ENCODE results near the gene ABCF3.
"Not testable (repeated sequence)": the region's sequence is repeated elsewhere in the genome, so short reads cannot be mapped to it uniquely, and the experiment has no call there.

Gene ABCF3, protein sequence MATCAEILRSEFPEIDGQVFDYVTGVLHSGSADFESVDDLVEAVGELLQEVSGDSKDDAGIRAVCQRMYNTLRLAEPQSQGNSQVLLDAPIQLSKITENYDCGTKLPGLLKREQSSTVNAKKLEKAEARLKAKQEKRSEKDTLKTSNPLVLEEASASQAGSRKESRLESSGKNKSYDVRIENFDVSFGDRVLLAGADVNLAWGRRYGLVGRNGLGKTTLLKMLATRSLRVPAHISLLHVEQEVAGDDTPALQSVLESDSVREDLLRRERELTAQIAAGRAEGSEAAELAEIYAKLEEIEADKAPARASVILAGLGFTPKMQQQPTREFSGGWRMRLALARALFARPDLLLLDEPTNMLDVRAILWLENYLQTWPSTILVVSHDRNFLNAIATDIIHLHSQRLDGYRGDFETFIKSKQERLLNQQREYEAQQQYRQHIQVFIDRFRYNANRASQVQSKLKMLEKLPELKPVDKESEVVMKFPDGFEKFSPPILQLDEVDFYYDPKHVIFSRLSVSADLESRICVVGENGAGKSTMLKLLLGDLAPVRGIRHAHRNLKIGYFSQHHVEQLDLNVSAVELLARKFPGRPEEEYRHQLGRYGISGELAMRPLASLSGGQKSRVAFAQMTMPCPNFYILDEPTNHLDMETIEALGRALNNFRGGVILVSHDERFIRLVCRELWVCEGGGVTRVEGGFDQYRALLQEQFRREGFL

DNA sequence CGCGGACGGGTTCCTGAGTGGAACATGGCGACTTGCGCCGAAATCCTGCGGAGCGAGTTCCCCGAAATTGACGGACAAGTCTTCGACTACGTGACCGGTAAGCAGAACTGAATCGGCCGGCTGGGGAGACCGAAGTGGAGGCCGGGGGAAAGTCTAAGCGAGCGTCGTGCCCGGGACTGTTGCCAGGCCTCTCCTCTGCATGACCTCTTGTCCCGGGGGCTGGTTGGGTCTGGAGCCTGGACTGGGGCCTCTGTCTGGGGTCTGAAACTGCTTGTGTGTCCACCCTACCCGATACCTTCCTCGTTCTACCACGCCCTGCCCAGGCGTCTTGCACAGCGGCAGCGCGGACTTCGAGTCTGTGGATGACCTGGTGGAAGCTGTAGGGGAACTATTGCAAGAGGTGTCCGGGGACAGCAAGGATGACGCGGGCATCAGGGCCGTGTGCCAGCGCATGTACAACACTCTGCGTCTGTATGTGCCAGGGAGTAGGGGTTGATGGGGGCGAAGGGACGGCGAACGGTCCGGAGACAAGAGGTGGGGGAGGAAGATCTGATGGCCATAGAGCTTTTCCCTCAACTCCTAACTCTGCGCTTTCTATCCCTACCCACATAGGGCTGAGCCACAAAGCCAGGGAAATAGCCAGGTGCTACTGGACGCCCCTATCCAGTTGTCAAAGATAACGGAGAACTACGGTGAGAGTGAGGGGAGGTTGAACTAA is at the start of gene ABCF3:
TSS of gene ABCF3 (plus strand) at position 16 of the 718 bp plus-strand sequence. CDS start at position 25, 9 bp downstream.
- DNase-seq = peak in 1 of 2 experiments; percentile 31

DNA sequence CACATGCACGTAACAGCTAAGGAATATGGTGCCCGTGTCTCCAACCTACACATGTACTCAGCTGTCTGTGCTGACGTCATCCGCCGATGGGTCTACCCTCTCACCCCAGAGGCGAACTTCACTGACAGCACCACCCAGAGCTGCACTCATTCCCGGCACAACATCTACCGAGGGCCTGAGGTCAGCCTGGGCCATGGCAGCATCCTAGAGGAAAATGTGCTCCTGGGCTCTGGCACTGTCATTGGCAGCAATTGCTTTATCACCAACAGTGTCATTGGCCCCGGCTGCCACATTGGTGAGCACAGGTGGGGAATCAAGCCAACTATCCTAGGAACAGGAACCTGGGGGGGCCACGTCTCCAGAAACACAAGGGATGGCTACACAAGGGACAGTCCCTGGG is 45.6 kb upstream of the ABCF3 start:
- DNase-seq = no peak

DNA sequence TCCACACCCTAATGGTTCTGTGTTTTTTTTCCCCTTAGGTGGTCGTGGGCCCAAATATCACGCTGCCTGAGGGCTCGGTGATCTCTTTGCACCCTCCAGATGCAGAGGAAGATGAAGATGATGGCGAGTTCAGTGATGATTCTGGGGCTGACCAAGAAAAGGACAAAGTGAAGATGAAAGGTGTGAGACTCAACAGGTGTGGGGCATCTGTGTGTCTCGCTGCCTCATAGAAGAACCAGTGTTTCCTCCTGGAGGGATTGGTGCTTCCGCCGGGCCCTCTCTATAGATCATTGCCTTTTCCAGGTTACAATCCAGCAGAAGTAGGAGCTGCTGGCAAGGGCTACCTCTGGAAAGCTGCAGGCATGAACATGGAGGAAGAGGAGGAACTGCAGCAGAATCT is 43.8 kb upstream of the ABCF3 start:
- DNase-seq = no peak

DNA sequence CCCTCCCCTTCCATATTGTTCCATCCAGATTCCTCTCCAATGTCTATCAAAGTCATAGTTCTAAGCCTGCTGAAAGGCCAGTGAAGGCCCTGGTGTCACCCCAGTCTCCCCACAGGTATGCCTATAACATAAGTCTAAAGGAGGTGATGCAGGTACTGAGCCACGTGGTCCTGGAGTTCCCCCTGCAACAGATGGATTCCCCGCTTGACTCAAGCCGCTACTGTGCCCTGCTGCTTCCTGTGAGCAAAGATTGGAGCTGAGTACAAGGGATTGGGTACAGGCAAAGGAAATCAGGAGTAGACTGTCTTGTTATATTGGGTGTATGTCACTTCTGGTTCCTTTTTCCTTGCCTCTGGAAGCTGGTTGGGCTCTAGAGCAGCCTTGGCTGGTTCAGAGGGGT is 42.7 kb upstream of the ABCF3 start:
- no peak for DNase-seq

DNA sequence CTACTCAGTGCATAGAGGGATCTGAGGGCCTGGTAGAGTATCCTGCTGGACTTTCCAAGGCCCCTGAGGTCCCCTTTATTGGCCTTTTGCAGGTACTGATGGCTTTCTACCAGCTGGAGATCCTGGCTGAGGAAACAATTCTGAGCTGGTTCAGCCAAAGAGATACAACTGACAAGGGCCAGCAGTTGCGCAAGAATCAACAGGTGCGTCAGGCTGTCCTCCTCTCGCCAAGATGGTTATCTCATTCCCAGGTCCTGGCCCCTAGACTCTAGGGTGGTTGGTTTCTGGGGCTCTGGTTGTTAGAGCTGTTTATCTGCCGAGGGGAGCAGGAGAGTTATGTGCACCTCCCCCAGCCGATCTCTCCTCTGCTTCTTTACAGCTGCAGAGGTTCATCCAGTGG is 41.5 kb upstream of the ABCF3 start:
- DNase-seq = no peak

DNA sequence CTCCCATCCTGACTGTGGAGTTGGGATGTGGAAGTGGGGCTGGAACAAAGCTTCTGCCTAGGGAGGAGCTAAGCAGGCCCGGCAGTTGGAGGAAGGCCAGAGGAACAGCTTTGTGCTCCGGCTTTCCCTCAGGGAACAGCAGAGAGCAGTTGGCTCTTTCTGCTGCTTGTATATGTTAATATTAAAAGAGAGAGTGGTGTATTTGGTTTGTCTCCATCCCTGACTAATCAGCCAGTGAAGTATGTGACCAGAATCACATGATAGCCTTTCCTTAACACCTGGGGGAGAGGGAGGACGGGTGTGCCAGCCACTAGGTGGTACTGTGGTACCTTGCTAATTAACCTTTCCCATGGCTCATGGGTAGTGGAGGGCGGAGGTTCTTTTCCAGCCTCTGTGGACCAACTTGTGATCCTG is 40.9 kb upstream of the ABCF3 start:
- peak; percentile 78 to 84 for DNase-seq

DNA sequence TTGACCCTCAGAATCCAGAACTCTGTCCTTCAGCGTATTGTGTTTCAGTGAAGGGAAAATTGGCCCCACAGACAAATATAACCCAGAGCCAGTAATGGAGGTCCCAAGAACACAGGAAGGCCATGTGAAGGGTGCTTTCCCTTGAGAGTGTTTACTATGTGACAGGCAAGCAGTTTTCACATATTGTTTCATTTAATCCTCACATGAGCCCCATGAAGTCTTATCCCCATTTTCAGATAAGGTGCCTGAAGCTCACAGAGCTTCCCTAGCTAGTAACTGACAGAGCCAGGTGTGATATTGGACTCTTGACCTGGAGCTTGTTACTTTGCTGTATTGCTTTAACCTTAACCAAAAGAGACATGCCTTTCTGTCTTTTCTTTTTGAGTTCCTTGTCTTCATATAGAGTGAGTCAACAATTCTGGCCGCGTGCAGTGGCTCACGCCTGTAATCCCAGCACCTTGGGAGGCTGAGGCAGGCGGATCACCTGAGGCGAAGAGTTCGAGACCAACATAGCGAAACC is 40.2 kb upstream of the ABCF3 start:
- DNase-seq = no peak

DNA sequence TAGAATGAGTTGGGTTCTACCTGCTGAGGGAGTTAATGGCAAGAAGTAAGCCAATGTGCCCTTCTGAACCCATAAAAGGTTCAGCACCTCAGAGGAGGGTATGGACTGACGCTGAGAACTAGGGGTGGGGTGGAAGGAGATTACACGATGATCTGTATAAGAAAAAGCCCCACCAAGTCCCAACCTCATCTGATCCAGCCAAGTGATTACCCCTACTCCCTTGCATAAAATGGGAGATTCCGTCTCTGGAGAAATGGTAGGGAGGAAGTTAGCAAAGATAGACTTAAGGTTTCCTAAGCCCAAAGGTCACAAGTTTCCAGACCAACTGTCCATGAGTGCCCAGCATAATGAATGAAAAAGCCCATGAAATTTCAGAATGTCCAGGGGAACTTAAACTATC is 37.9 kb upstream of the ABCF3 start:
- DNase-seq = no peak

DNA sequence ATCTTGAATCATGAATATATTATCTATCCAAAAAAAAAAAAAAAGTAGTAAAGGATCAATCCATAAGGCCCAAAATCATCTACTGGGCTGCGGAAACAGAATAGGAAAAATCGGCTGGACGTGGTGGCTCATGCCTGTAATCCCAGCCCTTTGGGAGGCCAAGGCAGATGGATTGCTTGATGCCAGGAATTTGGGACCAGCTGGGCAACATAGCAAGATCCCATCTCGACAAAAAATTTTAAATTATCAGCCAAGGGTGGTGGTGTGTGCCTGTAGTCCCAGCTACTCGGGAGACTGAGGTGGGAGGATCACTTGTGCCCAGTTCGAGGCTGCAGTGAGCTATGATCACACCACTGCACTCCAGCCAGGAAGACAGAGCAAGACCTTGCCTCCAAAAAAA is 36.9 kb upstream of the ABCF3 start:
- DNase-seq = no peak

DNA sequence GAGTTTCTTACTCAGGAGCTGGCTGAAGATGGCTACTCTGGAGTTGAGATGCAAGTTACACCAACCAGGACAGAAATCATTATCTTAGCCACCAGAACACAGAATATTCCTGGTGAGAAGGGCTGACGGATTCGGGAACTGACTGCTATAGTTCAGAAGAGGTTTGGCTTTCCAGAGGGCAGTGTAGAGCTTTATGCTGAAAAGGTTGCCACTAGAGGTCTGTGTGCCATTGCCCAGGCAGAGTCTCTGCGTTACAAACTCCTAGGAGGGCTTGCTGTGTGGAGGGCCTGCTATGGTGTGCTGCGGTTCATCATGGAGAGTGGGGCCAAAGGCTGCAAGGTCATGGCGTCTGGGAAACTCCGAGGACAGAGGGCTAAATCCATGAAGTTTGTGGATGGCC is 36.2 kb upstream of the ABCF3 start:
- not testable (repeated sequence) for DNase-seq

DNA sequence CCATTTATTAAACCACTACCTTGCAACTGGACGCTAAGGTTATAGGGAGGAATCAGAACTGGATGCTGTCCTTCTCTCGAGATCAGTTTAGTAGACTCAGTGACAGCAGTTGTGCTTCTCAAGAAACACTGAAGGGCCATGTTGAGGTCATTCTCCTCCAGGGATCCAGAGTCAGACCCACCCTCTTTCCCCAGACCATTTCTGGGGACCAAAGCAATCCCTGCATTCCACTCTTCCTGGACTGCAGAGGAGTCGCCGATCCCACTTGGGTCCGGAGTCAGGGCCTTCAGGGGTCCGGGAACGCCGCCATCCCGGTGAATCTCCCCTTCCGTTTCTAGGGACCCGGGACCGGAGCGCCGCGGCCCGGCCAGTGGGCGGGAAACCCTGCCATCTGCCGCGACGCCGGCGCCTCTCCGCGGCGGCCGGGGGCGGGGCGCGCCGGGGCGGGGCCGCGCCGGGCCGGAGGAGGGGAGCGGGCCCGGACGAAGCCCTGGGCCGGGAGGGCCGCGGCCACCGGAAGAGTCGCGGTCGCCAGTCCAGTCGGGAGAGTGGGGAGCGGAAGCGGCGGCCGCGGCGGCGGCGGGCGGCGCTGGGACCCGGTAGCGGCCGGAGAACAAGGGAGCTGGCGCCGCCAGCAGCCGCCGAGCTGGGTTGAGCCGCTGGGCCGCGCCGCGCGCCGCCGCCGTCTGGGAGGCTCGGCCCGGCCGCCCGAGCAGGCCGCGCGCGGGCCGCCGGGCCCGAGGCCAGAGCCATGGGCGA is 30.9 kb upstream of the ABCF3 start, which contains the start of gene DVL3:
TSS of gene DVL3 (plus strand) at position 493 of the 759 bp plus-strand sequence. CDS start at position 752, 259 bp downstream.
- DNase-seq = peak; percentile 62 to 84

DNA sequence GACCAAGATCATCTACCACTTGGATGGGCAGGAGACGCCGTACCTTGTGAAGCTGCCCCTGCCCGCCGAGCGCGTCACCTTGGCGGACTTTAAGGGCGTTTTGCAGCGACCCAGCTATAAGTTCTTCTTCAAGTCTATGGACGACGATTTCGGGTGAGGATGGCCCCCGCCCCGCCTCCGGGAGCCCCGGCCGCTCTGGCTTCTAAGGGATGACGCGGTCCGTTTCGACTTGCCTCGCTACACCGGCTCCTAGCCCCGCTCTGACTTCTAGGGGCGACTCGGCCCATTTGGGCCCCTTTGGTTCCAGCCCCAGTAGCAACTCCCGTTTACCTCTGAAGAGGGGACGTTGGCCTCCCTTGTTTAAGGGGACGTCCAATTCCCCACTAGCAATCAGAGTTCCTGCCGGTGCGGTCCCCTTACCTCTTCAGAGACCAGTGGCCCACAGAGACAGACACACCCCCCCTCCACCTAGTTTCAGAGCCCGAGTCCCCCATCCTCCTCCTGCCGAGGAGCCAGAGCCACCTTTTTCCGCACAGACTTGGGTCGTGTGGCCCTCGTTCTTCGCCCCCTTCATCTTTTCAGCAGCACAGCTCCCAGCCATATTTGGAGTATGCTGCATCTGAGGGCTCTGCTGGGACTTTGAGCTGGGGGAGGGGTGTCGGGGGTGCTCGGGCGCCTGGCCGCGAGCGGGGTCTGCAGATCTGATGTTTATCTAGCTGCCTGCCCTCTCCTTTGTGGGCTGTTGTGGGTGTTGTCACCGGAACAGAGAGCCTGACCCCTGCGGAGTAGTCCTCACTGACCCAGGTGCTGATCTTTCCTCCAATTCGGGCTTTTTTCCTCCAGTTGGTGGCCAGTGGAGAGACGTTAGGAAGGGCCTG is 30.1 kb upstream of the ABCF3 start:
- peak; percentile 47 to 69 for DNase-seq

DNA sequence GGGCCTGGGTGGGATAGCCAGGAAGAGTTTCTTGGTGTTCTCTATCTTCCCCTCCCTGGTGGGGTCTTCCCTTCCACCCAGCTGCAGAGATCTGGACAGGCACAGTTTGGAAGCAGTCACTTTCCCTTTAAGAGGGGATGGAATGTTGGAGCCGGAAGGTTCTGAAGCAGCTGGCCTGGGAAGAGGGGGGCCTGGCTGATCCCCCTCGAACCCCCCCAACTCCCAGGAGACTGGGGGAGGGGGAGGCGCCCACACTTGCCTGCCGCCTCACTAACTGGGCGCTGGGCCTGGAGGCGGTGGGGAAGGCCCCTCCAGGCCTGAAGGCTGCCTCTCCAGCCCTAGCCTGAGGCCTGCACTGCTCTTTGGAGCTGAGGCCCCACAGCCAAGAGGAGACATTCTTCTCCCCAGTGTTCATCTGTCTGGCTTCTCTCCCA is 29.5 kb upstream of the ABCF3 start:
- peak; percentile 26 to 61 for DNase-seq

DNA sequence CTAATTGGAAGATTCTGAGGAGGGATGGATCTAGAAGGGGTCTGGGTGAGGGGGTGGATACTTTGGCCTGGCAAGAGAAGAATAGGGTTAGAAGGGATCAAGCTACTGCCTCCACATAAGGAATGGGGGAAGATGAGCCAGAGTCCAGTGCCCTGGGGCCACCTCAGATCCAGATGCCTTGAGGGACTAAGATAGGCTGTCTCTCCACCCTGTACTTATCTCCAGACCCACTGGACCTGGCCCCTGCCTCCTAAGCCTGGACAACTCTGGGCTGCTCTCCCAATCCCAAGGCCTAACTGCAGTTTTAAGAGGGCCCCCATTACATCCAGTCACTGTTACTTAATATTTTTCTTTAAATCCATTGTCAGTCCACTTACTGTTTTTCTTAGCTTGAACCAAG is 28.8 kb upstream of the ABCF3 start:
- DNase-seq = no peak

DNA sequence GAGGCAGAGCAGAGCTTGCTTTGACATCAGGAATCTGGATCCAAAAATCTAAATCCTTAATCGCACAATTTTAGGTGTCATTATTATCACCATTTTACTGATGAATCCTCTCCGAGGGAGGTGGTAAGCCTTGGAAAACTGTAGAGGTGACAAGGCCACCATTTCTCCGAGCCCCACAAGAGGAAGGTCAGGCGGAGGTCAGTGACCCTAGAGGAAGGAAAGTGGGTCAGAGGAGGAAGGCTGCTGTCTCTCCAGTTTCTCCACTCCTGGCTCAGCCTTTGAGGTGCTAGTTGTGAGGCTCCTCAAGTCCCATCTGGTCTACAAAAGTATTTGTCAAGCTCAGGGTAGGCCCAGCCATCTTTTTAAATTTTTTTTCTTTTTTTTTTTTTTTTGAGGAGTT is 27.6 kb upstream of the ABCF3 start:
- DNase-seq = no peak

DNA sequence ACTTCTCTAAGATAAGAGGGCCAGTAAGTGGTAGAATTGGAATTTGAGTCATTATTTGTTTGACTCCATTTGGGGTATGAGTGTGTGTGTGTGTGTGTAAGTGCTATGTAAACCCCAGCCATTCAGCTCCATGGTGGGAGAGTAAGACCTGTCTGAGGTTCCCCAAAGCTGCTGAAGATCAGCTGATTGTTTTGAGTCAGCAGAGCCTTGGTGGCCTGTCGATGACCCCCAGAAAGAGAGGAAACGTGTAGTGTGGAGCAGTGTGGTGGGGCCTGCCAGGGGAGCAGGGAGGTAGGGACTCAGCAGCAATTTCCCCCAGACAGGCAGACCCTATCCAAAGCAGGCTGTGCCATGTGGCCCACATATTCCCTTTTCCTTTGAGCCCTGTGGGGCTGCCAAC is 25.5 kb upstream of the ABCF3 start:
- peak in 1 of 2 experiments; percentile 27 for DNase-seq

DNA sequence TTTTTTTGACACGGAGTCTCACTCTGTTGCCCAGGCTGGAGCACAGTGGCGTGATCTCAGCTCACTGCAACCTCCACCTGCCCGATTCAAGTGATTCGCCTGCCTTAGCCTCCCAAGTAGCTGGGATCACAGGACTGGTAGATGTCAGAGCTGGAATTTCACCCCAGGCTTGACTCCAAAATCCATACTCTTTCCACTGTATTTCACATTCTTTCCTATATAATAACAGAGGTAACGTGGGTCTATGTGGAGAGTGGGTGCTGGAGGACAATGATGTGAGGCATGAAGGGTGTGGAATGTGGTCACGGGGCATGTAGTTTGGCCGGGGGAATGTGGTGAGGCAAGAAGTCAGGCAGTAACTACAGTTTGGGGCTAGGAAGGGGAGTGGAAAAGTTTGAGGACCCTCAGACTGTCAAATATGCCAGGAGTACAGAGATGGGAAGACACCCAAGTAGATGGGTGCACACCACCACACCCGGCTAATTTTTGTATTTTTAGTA is 23.4 kb upstream of the ABCF3 start:
- not testable (repeated sequence) for DNase-seq

DNA sequence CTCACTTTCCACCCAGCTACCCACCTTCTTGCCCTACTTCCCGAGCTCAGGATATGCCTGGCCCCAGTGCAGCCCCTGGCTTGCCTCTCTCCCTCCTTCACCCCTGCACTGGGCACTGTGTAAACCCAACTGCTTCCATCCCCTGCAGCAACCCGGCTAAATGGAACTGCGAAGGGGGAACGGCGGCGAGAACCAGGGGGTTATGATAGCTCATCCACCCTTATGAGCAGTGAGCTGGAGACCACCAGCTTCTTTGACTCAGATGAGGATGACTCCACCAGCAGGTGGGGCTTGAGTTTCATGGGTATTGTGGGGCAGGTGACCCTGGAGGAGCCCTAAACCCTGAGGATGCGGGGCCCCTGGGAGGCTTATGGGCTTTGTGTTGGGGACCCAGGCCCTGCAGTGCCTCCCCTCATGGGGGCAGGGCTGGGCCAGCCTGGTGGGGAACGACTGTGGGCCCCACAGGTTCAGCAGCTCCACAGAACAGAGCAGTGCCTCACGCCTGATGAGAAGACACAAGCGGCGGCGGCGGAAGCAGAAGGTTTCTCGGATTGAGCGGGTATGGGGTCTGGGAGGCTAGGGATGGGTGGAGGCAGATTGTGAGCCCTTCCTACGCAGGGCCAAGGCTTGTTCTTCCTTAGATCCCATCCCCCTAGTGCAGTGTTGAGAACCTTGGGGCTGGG is 21.2 kb upstream of the ABCF3 start:
- DNase-seq = no peak

DNA sequence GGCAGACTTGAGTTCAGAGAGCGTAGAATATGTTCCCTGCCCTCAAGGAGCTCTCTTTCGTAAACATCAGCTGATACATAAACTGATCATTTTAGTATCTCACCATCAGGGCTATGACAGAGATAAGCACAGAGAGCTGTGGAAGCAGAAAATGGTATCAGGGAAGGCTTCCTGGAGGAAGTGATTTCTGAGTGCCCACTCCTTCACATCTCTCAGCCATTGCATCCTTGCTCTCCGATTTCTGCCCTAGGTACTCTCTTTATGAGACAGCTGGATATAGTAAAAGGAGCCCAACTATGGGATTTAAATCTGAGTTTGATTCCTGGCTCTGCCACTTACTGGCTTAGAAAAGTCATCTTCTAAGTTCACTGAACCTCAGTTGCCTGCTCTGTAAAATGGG is 20.5 kb upstream of the ABCF3 start:
- DNase-seq = no peak

DNA sequence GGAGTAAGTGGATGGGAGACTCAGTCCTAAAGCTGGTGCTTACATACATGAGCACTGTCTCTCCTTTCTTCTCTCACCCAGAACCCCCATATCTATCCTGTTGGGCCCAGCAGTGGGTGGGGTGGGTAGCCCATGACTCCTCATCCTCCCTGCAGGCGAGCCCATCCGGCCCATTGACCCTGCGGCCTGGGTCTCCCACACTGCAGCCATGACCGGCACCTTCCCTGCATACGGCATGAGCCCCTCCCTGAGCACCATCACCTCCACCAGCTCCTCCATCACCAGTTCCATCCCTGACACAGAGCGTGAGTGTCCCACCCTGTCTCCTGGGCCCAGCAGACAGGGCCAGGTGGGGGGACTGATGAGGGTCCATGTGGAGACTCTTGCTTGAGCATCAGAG is 19.3 kb upstream of the ABCF3 start:
- no peak for DNase-seq

DNA sequence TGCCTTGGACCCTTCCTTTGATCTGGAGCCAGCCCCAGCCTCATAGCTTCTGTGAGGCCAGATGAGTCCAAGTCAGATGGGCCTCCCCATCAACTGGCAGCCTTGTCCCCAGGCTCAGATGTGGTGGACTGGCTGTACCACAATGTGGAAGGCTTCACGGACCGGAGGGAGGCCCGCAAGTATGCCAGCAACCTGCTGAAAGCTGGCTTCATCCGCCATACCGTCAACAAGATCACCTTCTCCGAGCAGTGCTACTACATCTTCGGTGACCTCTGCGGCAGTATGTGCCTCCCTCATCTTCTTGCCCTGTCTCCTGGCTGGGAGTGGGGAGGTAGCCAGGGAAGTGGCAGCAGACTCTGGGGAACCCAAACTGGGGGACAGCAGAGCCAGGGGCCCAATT is 18.2 kb upstream of the ABCF3 start:
- no peak for DNase-seq

Measured in NCI-H2081 (cell line).